GM19372 (cell line): ENCODE data around the gene JADE3.
A peak's percentile ranks its signal among the peaks of the same experiment; 100 is the strongest.

Experiments used
- ATAC-seq: cut with Tn5 transposase; IDR thresholded peaks from one replicate; pipeline ENCODE4 v1.9.1; 2021; ENCODE audit warnings: mild to moderate bottlenecking, low read depth, moderate library complexity; ENCODE audit not compliant: unreplicated experiment

Gene JADE3

GRCh38 chrX:46912098-46912602 lies at the start of gene JADE3:
TSS of gene JADE3 (plus strand) at chrX:46912421. CDS start at chrX:46984895, 72,474 bp downstream.
- ATAC-seq, result peak; percentile 45

- ATAC-seq, result no peak
Observed at GRCh38 chrX:46863072-46863471, 49.1 kb upstream of the JADE3 start.

- ATAC-seq, result no peak
Observed at GRCh38 chrX:46864606-46865005, 47.6 kb upstream of the JADE3 start.

- no peak for ATAC-seq
Observed at GRCh38 chrX:46865281-46865680, 46.9 kb upstream of the JADE3 start.

GRCh38 chrX:46866726-46867125 lies 45.5 kb upstream of the JADE3 start:
- ATAC-seq, result no peak

- ATAC-seq, result no peak
Observed at GRCh38 chrX:46873746-46874145, 38.5 kb upstream of the JADE3 start.

GRCh38 chrX:46876901-46877300 lies 35.3 kb upstream of the JADE3 start:
- ATAC-seq, result no peak

- no peak for ATAC-seq
Observed at GRCh38 chrX:46882266-46882665, 30.0 kb upstream of the JADE3 start.

GRCh38 chrX:46884799-46885198 lies 27.4 kb upstream of the JADE3 start:
- ATAC-seq, result no peak

- no peak for ATAC-seq
Observed at GRCh38 chrX:46898207-46898606, 14.0 kb upstream of the JADE3 start.

- ATAC-seq, result peak; percentile 91
Observed at GRCh38 chrX:46903458-46904242, 8.6 kb upstream of the JADE3 start.

GRCh38 chrX:46904626-46905025 lies 7.6 kb upstream of the JADE3 start:
- ATAC-seq, result no peak

- no peak for ATAC-seq
Observed at GRCh38 chrX:46910415-46910814, 1.8 kb upstream of the JADE3 start.

GRCh38 chrX:46912603-46913491 lies 626 bp downstream of the JADE3 start:
- ATAC-seq, result peak; percentile 51

GRCh38 chrX:46913667-46914066 lies 1.4 kb downstream of the JADE3 start:
- no peak for ATAC-seq

- no peak for ATAC-seq
Observed at GRCh38 chrX:46916273-46916672, 4.1 kb downstream of the JADE3 start.

GRCh38 chrX:46917622-46918021 lies 5.4 kb downstream of the JADE3 start:
- ATAC-seq, result no peak

GRCh38 chrX:46918434-46918833 lies 6.2 kb downstream of the JADE3 start:
- ATAC-seq, result no peak

GRCh38 chrX:46920235-46920634 lies 8.0 kb downstream of the JADE3 start:
- ATAC-seq, result no peak

GRCh38 chrX:46922611-46923010 lies 10.4 kb downstream of the JADE3 start:
- ATAC-seq, result no peak

GRCh38 chrX:46927718-46928117 lies 15.5 kb downstream of the JADE3 start:
- ATAC-seq, result no peak
